ENCODE results near the gene LOXL1. TPM values are rescaled to one million over a fixed set of nuclear protein-coding genes. Genes with fewer than 3 reads are reported as not detected.

Gene LOXL1
- polyA plus RNA-seq, 3 donors, result 0.07 TPM; not detected in 2

- WGBS (ENCODE audit: insufficient coverage), result 82% methylated on average over 5 of the region's 5 CpGs
- no peak for TF ChIP-seq CTCF (IDR thresholded peaks at IDR 0.05)
- no peak overlapping the region for H3K9ac ChIP-seq (ENCODE audit: insufficient read depth, low read length, poor library complexity, severe bottlenecking)
- DNase-seq, result no peak
- no peaks in the 10 kb centered on the region for H3K27me3 ChIP-seq (ENCODE audit: control insufficient read depth in 2 of 2, insufficient read depth in 2 of 2, low read length in 2 of 2)
- no peaks in the 10 kb centered on the region for H3K36me3 Mint-ChIP-seq
- intact Hi-C loops (cut with micrococcal nuclease), result no loop called here
- peaks cover 0 to 4% of the 10 kb centered on the region in 2 donors for H3K9me3 ChIP-seq (replicated peaks in 1 of 2; ENCODE audit: control insufficient read depth in 1 of 2, insufficient read depth in 1 of 2, low read length in 2 of 2)
- H3K4me3 ChIP-seq (replicated peaks in 1 of 3; ENCODE audit: low read depth in 2 of 3, low read length in 3 of 3), result no peak overlapping the region
- H3K4me3 Mint-ChIP-seq, result no peak overlapping the region
- H2AFZ ChIP-seq (ENCODE audit: insufficient read depth, low read depth, low read length, poor library complexity, severe bottlenecking), result no peak overlapping the region
- H3K4me1 ChIP-seq (ENCODE audit: control insufficient read depth in 1 of 2, insufficient read depth in 2 of 2, low read length in 2 of 2), result no peaks in the 10 kb centered on the region
- no peaks in the 10 kb centered on the region for H3K4me1 Mint-ChIP-seq
- no peaks in the 10 kb centered on the region for H3K79me2 ChIP-seq (ENCODE audit: insufficient read depth, low read length)
- no peak overlapping the region for H3K27ac ChIP-seq (ENCODE audit: low read depth in 1 of 2, low read length in 2 of 2)
- H4K20me1 ChIP-seq (ENCODE audit: insufficient read depth, low read length), result no peaks in the 10 kb centered on the region
- H3K27me3 Mint-ChIP-seq (ENCODE audit: low read depth in 3 of 3), result peaks cover 10 to 15% (median 13%) of the 10 kb centered on the region in 3 donors
- H3K4me2 ChIP-seq (replicated peaks; ENCODE audit: extremely low read depth, low read length, poor library complexity, severe bottlenecking), result no peak overlapping the region
- no peak overlapping the region for H3K27ac Mint-ChIP-seq
- H3K9me3 Mint-ChIP-seq, result peaks cover 0 to 2% (median 0%) of the 10 kb centered on the region in 7 donors
- H3K36me3 ChIP-seq (replicated peaks in 1 of 2; ENCODE audit: control insufficient read depth in 1 of 2, insufficient read depth in 2 of 2, low read length in 2 of 2), result no peaks in the 10 kb centered on the region
These were observed 39.4 kb upstream of the LOXL1 start for GRCh38 chr15:73886717-73887345.

GRCh38 chr15:73887481-73887880 lies 38.8 kb upstream of the LOXL1 start:
- H3K4me1 ChIP-seq (ENCODE audit: control insufficient read depth in 1 of 2, insufficient read depth in 2 of 2, low read length in 2 of 2), result no peaks in the 10 kb centered on the region
- peaks cover 0 to 10% of the 10 kb centered on the region in 2 donors for H3K9me3 ChIP-seq (replicated peaks in 1 of 2; ENCODE audit: control insufficient read depth in 1 of 2, insufficient read depth in 1 of 2, low read length in 2 of 2)
- Mint-ChIP-seq H3K4me1 (no peaks in the 10 kb centered on the region), H3K36me3 (no peaks in the 10 kb centered on the region), H3K9me3 (peaks cover under 1 to 8% (median 2%) of the 10 kb centered on the region in 7 donors), H3K4me3 (no peak overlapping the region), H3K27ac (no peak overlapping the region), H3K27me3 (ENCODE audit: low read depth in 3 of 3) (peaks cover 10 to 13% (median 13%) of the 10 kb centered on the region in 3 donors)
- H3K4me2 ChIP-seq (replicated peaks; ENCODE audit: extremely low read depth, low read length, poor library complexity, severe bottlenecking), result no peak overlapping the region
- no peak overlapping the region for H3K9ac ChIP-seq (ENCODE audit: insufficient read depth, low read length, poor library complexity, severe bottlenecking)
- no peak for TF ChIP-seq CTCF (IDR thresholded peaks at IDR 0.05)
- no peaks in the 10 kb centered on the region for H4K20me1 ChIP-seq (ENCODE audit: insufficient read depth, low read length)
- no peak overlapping the region for H3K4me3 ChIP-seq (replicated peaks in 1 of 3; ENCODE audit: low read depth in 2 of 3, low read length in 3 of 3)
- DNase-seq, result no peak
- no peaks in the 10 kb centered on the region for H3K27me3 ChIP-seq (ENCODE audit: control insufficient read depth in 2 of 2, insufficient read depth in 2 of 2, low read length in 2 of 2)
- no peak overlapping the region for H3K27ac ChIP-seq (ENCODE audit: low read depth in 1 of 2, low read length in 2 of 2)
- WGBS (ENCODE audit: insufficient coverage), result 79% methylated on average over 5 of the region's 7 CpGs
- no peaks in the 10 kb centered on the region for H3K79me2 ChIP-seq (ENCODE audit: insufficient read depth, low read length)
- no peak overlapping the region for H2AFZ ChIP-seq (ENCODE audit: insufficient read depth, low read depth, low read length, poor library complexity, severe bottlenecking)
- intact Hi-C loops (cut with micrococcal nuclease), result no loop called here
- H3K36me3 ChIP-seq (replicated peaks in 1 of 2; ENCODE audit: control insufficient read depth in 1 of 2, insufficient read depth in 2 of 2, low read length in 2 of 2), result no peaks in the 10 kb centered on the region

All from CD14-positive monocyte (primary cell).